VCaP (cell line): ENCODE data around the gene GGA1.

Experiments used
- H3K27ac ChIP-seq: fragments of 450-650 bp; 2 replicates; pipeline ENCODE4 v1.5.1; 2017
- TF ChIP-seq, protein P1 (sequence below): fragments of 450-650 bp; conservative IDR thresholded peaks from 2 replicates; pipeline ENCODE4 v1.5.1; 2017; ENCODE audit warnings: mild to moderate bottlenecking, moderate library complexity

GGA1 gene

DNA sequence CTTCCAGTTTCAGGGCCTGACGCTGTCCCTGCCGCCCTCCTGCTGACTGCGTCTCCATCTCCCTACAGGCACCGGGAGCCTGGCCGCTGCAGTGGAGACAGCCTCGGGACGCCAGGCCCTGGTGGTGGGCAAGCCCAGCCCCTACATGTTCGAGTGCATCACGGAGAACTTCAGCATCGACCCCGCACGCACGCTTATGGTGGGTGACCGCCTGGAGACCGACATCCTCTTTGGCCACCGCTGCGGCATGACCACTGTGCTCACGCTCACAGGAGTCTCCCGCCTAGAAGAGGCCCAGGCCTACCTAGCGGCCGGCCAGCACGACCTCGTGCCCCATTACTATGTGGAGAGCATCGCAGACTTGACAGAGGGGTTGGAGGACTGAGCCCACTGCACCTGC, 56.9 kb downstream of the GGA1 start:
- H3K27ac ChIP-seq: no peak overlapping the region
- TF ChIP-seq, protein P1, sequence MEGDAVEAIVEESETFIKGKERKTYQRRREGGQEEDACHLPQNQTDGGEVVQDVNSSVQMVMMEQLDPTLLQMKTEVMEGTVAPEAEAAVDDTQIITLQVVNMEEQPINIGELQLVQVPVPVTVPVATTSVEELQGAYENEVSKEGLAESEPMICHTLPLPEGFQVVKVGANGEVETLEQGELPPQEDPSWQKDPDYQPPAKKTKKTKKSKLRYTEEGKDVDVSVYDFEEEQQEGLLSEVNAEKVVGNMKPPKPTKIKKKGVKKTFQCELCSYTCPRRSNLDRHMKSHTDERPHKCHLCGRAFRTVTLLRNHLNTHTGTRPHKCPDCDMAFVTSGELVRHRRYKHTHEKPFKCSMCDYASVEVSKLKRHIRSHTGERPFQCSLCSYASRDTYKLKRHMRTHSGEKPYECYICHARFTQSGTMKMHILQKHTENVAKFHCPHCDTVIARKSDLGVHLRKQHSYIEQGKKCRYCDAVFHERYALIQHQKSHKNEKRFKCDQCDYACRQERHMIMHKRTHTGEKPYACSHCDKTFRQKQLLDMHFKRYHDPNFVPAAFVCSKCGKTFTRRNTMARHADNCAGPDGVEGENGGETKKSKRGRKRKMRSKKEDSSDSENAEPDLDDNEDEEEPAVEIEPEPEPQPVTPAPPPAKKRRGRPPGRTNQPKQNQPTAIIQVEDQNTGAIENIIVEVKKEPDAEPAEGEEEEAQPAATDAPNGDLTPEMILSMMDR: no peak

DNA sequence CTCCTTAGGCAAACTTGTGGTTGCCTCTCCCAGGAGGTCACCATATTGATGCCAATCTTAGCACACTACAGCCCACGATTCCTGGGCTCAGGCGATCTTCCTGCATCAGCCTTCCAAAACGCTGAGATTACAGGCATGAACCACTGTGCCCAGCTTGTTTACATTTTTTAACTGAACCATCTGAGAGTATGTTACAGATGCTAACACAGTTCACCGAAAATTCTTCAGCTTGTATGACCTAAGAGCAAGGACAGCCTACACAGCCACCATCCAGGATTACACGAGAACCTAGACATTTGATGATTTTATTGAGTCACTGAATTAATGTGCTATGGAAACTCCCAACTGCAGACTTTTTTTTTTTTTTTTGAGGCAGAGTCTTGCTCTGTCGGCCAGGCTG, 61.0 kb downstream of the GGA1 start:
- H3K27ac ChIP-seq: no peak overlapping the region
- TF ChIP-seq, protein P1: no peak

DNA sequence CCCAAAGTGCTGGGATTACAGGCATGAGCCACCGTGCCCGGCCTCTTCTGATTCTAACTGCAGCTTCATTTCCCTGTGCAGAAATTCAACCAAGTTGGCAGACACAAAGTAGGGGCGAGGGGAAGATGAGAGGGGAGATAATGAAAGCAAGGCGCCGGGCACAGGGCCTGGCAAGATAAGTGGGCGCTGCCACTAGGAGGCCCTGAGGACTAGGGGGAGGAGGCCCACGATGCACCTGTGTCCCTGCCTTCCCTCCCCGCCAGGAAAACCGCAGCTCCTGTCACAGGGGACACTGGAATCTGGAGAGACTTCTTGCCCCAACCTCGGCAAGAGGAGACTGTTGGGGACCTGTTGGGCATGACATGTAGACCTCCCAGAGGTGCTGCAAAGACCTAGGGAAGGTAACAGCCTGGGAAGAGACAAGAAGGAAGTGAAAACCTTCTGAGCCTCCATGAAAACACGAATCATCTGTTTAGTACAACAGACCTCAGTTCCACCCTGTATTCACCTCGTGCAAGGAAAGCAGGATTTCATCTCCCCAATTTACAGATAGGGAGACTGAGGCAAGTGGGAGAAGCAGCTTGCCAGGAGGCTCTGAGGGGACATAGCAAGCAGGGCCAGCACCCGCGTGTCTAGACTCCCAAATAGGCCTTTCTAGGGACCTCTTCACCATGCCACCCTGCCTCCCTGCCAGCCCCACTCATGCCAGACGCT, 63.7 kb downstream of the GGA1 start:
- H3K27ac ChIP-seq: no peak overlapping the region

DNA sequence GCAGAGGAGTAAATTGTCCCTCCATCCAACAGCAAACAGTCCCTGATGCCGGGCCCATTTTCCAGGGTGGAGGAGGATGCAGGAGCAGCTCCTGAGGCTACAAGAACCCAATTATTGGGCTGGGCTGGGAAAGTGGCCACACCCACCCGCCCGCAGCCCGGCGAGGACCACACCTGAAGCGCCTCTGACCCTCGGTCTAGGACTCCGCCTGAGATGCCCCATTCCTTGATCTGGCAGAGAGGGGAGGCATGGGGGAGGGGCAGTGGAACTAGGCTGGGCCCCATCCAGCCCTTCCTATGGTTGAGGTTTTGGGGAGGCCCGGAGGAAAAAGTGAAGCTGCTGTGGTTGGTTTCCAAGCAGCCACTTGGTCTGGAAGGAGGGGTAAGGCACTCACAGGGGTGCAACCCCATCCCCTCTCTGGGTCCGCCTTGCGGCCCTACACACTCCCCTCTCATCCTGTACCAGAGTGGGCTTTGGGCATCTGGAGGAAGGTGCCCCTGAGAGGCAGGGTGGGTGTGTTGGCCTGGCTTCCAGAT, 64.4 kb downstream of the GGA1 start:
- no peak overlapping the region for H3K27ac ChIP-seq
- TF ChIP-seq, protein P1: no peak

More for the DNA sequence above, 63.7 kb downstream of the GGA1 start:
- TF ChIP-seq, protein P1: no peak

DNA sequence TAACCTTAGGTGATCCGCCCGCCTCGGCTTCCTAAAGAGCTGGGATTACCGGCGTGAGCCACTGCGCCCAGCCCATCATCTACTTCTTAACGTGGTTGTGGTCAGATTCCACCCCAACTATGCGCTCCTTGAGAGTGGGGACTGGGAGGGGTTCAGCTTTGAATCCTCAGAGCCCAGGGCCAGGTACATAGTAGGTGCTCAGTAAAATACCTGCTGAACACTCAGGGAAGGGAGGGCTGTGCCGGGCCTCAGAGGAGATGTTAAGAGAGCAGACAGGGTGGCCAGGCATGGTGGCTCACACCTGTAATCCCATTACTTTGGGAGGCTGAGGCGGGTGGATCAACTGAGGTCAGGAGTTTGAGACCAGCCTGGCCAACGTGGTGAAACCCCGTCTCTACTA, 65.6 kb downstream of the GGA1 start:
- TF ChIP-seq, protein P1: no peak
- H3K27ac ChIP-seq: no peak overlapping the region

DNA sequence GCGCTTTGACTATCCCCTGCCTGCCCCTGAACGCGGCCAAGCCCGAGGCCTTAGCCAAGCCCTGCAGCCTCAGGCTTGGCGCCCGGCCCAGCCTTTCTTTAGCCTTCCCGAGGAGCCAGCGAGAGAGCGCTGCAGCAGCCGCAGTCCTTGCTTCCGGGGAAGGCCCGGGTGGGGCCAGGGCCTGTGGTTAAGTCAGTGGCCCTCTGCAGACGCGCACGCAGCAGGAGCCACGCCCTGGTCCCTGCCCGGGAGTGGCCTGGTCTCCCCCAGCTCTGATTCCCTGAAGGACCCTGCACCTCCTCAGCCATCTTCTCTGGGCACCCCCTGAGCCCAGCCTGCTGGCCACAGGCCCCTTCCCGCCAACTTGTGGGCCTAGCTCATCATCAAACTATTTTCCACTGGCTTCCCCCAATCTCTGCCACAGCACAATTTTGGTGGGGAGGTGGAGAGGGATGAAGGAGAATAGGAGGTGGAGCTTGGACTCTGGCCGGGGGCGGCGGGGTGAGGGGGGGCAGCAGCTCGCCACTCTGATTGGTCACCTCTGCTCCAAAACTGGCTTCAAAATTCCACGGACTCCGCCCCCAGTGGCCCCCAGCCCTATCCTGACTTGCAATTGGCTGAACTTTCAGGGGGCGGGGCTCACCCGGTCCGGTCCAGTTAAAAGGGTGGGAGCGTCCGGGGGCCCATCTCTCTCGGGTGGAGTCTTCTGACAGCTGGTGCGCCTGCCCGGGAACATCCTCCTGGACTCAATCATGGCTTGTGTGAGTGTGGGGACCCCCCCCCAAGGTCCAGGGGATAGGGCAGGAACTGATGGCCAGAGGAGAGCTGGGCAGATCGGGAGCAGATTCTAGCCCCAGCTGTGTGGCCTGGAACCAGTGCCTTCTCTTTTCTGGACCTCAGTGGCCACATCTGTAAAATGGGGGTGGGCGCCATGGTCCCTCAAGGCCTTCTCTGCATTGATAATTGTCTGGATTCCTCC, 66.6 kb downstream of the GGA1 start, which contains the start of gene LGALS1:
Gene LGALS1, plus strand, starts transcription at position 686 of the 979 bp plus-strand sequence. Its CDS starts 67 bp downstream, at position 753.
- TF ChIP-seq, protein P1: no peak
- no peak within 1 kb of the TSS for H3K27ac ChIP-seq
